ENCODE measurements around the gene CUBN. TPM values are rescaled to one million over a fixed set of nuclear protein-coding genes. Genes with fewer than 3 reads are reported as not detected.
A peak's percentile ranks its signal among the peaks of the same experiment; 100 is the strongest.

The CUBN gene
- total and polyA plus RNA-seq, 9 of the 15 experiments (the other 6 are each of a cell fraction or from before 2014, with no cell fraction given): 0.04 to 0.33 (median 0.09) TPM

GRCh38 chr10:16817125-16818019, 312.2 kb downstream of the CUBN start, which contains the start of gene RSU1 (continued):
- no peak for TF ChIP-seq ZNF212 (CRISPR knock-in tag; IDR thresholded peaks at IDR 0.05)
- peak; percentile 67 for TF ChIP-seq HNRNPLL (IDR thresholded peaks at IDR 0.05; ENCODE audit: low read depth, low read length, poor library complexity, severe bottlenecking)
- TF ChIP-seq LARP7 (IDR thresholded peaks at IDR 0.05): no peak
- TF ChIP-seq HCFC1 (IDR thresholded peaks at IDR 0.05; ENCODE audit: low read depth, low read length): peak; percentile 89
- peak; percentile 34 for TF ChIP-seq CCNT2 (IDR thresholded peaks at IDR 0.05; ENCODE audit: borderline replicate concordance, extremely low read depth, insufficient read length, low read depth, low read length)
- peak; percentile 100 for TF ChIP-seq ELF1 (tag; IDR thresholded peaks at IDR 0.05)
- peak; percentile 14; the same call in 1 of the 2 replicates for TF ChIP-seq KLF6 (CRISPR knock-in tag; IDR thresholded peaks at IDR 0.05; ENCODE audit: borderline replicate concordance)
- TF ChIP-seq ZHX1 (conservative IDR thresholded peaks at IDR 0.05; ENCODE audit: low read length): no peak
- no peak for TF ChIP-seq TSHZ1 (CRISPR knock-in tag; IDR thresholded peaks at IDR 0.05)
- peak; percentile 87 for TF ChIP-seq POLR2A (conservative IDR thresholded peaks at IDR 0.05)
- TF ChIP-seq ZSCAN32 (CRISPR knock-in tag; IDR thresholded peaks at IDR 0.05): no peak
- TF ChIP-seq POLR2AphosphoS5 (IDR thresholded peaks at IDR 0.05; ENCODE audit: control insufficient read depth, insufficient read depth, low read depth, low read length): peak; percentile 76; the same call in 1 of the 2 replicates
- no peak for TF ChIP-seq PTBP1 (IDR thresholded peaks at IDR 0.05; ENCODE audit: low read depth, low read length)
- peak; percentile 54; the same call in 1 of the 2 replicates for TF ChIP-seq NFRKB (IDR thresholded peaks at IDR 0.05; ENCODE audit: low read depth)
- TF ChIP-seq RBM34 (IDR thresholded peaks at IDR 0.05; ENCODE audit: borderline replicate concordance, insufficient read depth, low read length): no peak
- peak; percentile 74 for TF ChIP-seq CXXC5 (CRISPR knock-in tag; IDR thresholded peaks at IDR 0.05)
- TF ChIP-seq USF1 (CRISPR knock-in tag; IDR thresholded peaks at IDR 0.05): peak; percentile 35; the same call in 1 of the 2 replicates
- TF ChIP-seq MNT (conservative IDR thresholded peaks at IDR 0.05): peak; percentile 87 to 92
- TF ChIP-seq ZNF444 (CRISPR knock-in tag; IDR thresholded peaks at IDR 0.05): no peak

All from K562 (cell line).